AG10803 (cell line): Measurements from ENCODE around the gene LRWD1.
"Not testable (repeated sequence)": the region's sequence is repeated elsewhere in the genome, so short reads cannot be mapped to it uniquely, and the experiment has no call there.

Source experiments
- DNase-seq: peaks from one replicate; pipeline ENCODE4 v3.0.0; 2010; ENCODE audit warnings: low read depth
- H3K4me3 ChIP-seq: 2 replicates; pipeline ENCODE4 v1.5.1; 2011; ENCODE audit warnings: mild to moderate bottlenecking, low read length, control low read depth
- TF ChIP-seq, protein P1 (sequence below): conservative IDR thresholded peaks from 2 replicates; pipeline ENCODE4 v1.5.1; 2011; ENCODE audit warnings: mild to moderate bottlenecking, low read length, control low read depth, inconsistent platforms

Gene LRWD1

DNA sequence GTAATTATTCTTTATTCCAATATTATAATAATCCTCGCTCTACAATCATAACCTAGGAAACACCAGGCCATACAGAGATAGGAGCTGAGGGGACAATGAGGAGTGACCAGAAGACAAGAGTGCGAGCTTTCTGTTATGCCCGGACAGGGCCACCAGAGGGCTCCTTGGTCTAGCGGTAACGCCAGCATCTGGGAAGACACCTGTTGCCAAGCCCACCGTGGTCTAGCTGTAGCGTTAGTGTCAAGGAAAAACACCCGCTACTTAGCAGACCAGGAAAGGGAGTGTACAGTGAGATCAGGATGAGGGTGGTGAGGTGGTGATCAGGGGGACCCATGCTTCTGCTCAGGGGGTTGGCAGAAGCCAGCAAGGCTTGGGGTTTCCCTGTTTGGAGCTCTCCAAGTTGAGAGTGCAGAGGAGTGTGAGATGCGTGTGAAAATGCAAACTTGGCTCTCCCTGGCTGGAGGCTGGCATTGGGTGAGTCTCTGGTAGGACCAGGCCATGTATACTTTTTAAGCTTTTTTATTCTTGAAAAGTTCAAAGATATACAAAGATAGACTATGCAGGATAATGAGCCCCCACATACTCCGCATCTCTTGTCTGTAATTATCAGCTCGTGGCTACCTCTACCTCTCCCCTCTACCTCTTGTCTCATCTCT lies 15.3 kb downstream of the LRWD1 start:
- TF ChIP-seq, protein P1, sequence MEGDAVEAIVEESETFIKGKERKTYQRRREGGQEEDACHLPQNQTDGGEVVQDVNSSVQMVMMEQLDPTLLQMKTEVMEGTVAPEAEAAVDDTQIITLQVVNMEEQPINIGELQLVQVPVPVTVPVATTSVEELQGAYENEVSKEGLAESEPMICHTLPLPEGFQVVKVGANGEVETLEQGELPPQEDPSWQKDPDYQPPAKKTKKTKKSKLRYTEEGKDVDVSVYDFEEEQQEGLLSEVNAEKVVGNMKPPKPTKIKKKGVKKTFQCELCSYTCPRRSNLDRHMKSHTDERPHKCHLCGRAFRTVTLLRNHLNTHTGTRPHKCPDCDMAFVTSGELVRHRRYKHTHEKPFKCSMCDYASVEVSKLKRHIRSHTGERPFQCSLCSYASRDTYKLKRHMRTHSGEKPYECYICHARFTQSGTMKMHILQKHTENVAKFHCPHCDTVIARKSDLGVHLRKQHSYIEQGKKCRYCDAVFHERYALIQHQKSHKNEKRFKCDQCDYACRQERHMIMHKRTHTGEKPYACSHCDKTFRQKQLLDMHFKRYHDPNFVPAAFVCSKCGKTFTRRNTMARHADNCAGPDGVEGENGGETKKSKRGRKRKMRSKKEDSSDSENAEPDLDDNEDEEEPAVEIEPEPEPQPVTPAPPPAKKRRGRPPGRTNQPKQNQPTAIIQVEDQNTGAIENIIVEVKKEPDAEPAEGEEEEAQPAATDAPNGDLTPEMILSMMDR: peak; percentile 33
- not testable (repeated sequence) for DNase-seq, H3K4me3 ChIP-seq

DNA sequence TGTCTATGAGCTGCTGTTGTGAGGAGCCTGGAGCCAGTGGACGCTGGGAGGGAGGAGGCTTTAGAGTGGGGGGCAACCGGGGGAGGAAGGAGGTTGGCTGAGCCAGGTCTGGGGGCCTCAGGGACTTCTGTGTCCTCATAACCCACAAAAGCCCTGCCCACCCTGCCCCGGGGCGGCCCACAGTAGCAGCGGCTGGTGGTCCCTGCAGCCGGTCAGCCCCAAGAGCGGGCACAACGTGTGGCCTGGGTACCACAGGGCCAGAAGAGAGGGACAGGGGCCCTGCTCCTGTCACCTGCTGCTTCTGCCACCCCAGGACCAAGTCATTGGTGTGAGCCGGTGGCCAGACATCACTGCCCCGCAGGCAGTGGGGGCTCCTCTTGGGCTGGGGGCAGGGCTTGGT lies 17.2 kb downstream of the LRWD1 start:
- not testable (repeated sequence) for H3K4me3 ChIP-seq, DNase-seq

DNA sequence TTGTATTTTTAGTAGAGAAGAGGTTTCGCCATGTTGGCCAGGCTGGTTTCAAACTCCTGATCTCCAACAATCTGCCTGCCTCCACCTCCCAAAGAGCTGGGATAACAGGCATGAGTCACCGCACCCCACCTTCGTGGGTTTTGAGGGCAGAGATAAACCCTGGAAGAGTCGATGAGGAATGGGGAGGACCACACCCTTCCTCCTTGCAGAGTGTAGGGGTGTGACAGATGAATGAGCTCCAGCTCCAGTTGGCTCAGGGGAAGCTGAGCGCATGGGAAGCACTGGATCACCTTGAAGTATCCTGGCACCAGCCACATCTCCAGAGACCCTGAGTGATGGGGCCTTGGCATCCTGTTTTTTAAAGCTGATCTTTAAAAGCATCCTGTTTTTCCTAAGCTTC lies 19.5 kb downstream of the LRWD1 start:
- not testable (repeated sequence) for H3K4me3 ChIP-seq, DNase-seq

DNA sequence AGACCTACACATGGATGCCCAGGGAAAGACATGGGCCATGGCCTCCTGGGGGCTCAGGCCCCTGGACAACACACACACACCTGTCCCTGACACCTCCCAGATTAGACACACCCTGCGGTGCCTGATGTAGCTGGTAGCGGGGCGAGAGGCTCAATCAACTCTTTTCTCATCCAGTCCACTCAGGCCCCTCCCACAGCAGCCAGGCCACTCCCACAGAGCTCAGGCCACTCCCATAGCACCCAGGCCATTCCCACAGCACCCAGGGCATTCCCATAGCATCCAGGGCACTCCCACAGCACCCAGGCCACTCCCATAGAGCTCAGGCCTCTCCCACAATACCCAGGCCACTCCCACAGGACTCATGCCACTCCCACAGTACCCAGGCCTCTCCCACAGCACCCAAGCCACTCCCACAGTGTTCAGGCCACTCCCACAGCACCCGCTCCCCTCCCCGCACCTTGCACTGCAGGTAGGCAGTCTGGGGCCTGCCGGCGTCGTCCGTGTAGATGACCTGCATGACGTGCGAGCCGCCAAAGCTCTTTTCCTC lies 25.8 kb downstream of the LRWD1 start:
- not testable (repeated sequence) for H3K4me3 ChIP-seq, DNase-seq

DNA sequence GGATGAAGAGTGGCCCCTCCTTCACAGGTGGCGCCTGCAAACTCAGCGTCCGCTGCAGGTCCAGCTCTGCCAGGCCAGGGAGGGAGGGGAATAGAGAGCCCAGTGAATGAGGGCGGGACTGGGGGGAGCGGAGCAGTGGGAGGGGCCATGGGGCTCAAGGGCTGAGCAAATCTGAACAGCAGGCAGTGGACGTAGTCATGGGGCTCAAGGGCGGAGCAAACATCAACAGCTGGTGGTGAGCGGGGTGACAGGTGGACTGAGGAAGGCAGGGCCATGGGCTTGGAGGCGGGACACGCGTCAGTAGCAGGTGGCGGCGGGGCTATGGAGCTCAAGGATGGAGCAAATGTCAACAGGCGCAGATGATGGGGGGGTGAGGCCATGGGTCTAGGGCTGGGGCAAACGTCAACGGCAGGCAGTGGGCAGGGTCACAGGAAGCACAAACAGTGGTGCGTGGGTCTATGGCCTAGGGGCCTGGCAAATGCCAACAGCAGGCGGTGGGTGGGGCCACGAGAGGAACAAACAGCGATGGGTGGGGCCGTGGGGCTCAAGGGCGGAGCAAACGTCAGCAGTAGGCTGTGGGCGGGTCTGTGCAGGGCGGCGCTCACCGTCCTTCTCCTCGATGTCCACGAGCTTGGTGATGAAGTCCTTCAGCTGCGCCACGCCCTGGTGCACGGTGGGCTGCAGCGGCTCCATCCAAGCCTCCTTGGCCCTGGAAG lies 28.6 kb downstream of the LRWD1 start:
- not testable (repeated sequence) for H3K4me3 ChIP-seq, DNase-seq

DNA sequence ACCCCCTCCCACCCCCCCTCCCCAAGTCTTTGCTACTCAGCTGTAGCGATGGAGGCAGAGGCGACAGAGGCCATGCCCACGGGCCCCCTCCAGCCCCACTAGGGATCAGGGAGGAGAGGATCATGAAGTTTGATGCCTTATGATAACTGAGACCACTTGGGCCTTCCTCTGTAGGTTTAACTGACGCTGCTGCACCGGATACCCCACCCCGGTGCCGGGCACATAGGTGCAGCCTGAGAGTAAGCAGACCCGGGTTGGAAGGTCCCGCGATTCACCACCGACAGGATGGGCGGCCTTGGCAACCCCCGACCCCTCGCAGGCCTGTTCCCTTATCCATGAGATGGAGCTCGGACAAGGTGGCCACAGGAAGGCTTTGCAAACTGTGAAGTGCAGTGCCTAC lies 29.2 kb downstream of the LRWD1 start:
- not testable (repeated sequence) for DNase-seq, H3K4me3 ChIP-seq

DNA sequence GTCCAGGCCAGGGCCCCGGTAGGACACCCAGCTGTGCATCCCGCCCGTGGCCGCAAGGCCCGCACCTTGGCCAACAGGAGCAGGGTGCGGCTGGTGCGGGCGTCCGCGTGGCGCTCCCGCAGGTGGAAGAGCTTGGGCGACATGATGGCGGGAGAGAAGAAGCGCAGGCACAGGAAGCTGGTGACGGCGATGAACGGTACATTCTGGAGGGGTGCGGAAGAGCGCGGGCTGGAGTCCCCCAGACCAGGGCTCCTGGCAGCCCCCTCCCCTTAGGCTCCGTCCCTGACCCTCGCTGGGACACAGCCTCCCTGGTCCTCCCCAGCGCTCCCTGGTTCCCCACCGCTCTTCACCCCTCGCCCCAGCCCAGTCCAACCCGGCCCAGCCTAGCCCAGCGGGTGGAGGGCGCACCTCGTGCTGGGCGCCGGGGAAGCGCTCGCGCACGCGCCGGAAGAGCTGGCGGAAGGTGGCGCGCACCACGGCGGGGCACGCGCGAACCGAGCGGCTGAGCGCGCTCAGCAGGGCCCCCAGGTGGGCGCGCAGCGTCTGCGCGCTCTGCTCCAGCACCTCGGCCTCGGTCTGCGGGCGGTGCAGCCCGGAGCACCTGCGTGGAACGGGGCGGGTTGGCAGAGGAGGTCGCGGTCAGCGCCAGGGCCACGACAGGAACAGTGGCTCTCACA lies 29.8 kb downstream of the LRWD1 start:
- not testable (repeated sequence) for DNase-seq, H3K4me3 ChIP-seq

DNA sequence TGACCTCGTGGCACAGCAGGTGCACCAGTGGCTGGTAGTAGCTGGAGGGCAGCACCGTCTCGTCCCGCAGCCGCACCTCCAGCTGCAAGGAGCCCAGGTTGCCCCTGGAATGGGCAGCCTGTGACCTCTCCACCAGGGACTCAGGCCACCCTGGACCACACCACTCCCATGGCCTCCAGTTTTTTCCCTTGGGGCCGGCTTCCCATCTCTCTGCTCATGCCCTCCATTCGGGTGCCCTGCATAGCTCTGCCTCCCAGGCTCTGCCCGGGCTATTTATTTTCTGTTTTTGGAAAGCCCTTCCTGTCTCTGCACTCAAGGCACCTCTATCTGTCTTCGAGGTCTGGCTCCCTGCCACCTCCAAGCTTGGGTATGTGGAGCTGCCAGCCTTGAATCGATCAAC lies 32.1 kb downstream of the LRWD1 start:
- DNase-seq, H3K4me3 ChIP-seq: not testable (repeated sequence)

DNA sequence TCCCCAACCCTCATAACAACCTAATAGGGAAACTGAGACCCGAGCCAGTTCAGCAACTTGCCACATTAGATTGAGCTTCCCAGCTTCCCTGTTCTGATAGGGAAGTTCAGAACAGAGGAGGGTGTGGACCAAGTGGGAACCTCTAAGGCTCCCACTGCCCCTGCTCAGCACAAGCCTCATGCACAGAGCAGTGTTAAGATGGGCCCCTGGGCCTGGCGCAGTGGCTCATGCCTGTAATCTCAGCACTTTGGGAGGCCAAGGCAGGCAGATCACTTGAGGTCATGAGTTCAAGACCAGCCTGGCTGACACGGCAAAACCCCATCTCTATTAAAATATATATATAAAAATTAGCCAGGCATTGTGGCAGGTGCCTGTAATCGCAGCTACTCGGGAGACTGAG lies 32.5 kb downstream of the LRWD1 start:
- not testable (repeated sequence) for H3K4me3 ChIP-seq, DNase-seq

DNA sequence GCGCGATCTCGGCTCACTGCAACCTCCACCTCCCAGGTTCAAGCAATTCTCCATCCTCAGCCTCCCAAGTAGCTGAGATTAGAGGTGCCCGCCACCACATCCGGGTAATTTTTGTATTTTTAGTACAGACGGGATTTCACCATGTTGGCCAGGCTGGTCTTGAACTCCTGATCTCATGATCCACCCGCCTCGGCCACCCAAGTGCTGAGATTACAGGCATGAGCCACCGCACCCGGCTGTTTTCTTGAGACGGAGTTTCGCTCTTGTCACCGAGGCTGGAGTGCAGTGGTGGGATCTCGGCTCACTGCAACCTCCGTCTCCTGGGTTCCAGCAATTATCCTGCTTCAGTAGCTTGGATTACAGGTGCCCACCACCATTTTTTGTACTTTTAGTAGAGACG lies 33.5 kb downstream of the LRWD1 start:
- not testable (repeated sequence) for H3K4me3 ChIP-seq, DNase-seq

DNA sequence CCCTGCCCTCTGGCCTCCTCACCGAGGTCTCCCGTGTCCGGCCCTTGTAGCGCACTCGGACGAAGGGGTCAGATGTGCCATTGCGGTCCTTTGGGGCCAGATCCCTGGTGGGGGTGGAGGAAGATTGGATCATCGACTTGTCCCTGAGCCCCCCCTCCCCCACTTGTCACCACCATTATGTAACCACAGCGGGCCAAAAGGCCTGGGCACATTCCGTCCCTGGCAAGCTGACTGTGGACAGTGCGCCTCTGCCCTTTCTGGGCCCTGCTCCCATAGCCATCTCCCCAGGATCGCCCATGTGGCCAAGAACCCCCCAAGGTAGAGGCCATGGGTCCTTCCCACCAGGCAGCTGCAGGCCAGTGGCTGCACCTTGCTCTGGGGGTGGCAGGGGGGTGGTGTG lies 38.4 kb downstream of the LRWD1 start:
- DNase-seq: not testable (repeated sequence)

DNA sequence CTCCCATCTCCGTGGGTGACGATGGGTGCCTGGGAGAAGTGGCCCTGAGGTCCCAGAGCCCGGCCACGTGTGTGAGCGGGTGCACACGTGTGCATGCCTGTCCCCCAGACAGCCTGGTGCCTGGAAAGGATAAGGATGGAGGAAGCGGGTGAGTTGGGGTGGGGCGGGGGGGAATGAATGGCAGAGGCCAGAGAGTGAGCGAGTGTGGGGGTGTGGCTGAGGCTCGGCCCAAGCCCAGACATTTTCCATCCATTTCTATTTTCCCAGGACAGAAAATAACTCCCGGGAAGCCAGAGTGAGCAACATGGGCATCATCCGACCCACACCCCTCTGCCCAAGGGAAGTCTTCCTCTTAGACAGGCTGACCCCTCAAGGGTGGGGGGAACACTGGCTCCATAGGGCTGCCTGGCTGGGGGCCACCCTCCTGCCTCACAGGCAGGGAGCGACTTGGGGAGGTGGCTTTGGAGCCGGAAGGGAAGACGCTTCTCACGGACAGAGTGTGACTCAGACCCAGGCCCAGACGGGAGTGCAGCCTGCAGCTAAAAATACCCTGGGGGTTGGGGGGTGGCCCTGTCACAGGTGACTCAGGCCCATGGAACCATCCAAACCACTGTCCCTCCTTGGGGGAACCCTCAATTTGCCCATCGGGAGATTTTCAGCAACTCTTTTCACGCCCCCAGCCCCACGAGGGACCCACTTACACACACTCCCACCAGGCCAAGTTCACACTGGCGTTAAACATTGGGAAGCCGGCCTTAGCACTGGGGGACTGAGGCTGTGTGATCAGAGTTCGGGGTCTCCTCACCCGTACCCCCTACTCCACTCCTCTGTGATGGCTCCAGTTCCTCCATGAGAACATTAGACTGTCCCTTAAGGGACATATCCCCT lies 40.8 kb downstream of the LRWD1 start:
- DNase-seq, H3K4me3 ChIP-seq: not testable (repeated sequence)

More for the DNA sequence above, 38.4 kb downstream of the LRWD1 start:
- not testable (repeated sequence) for H3K4me3 ChIP-seq

DNA sequence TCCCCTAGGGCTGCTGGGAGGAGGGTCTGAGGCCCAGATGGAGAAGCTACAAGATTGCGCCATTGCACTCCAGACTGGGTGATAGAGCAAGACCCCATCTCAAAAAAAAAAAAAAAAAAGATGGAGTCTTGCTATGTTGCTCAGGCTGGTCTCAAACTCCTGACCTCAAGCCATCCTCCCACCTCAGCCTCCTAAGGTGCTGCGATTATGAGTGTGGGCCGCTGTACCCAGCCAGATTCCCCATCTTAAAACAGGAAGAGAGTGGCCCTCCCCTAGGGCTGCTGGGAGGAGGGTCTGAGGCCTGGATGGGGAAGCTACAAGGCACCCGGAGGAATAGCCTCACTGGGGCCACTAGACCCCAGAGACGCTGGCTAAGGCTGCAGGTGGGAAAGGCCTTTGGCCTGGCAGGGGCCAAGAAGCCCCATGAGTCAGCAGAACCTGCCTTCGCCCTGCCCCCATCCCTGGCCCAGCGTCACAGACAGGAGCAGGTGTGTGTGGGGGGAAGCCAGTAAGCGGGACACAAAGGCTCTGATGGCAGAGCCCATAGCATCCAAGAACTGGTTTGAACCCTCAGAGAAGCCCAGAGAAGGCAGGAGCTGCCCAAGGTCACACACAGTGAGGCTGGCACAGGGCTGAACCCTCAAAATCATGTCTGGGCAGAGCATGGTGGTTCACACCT lies 42.8 kb downstream of the LRWD1 start:
- H3K4me3 ChIP-seq, DNase-seq: not testable (repeated sequence)

DNA sequence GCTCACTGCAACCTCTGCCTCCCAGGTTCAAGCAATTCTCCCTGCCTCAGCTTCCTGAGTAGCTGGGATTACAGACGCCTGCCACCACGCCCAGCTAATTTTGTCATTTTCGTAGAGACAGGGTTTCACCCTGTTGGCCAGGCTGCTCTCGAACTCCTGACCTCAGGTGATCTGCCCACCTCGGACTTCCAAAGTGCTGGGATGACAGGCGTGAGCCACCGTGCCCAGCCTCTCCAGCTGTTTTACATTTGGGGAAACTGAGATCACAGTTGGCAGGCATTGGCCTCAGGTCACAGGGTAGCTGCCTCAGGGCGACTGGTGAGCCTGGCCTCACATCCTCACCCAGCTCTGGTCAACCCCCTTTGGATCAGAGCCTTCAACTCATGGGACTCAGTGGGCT lies 45.8 kb downstream of the LRWD1 start:
- not testable (repeated sequence) for DNase-seq, H3K4me3 ChIP-seq

DNA sequence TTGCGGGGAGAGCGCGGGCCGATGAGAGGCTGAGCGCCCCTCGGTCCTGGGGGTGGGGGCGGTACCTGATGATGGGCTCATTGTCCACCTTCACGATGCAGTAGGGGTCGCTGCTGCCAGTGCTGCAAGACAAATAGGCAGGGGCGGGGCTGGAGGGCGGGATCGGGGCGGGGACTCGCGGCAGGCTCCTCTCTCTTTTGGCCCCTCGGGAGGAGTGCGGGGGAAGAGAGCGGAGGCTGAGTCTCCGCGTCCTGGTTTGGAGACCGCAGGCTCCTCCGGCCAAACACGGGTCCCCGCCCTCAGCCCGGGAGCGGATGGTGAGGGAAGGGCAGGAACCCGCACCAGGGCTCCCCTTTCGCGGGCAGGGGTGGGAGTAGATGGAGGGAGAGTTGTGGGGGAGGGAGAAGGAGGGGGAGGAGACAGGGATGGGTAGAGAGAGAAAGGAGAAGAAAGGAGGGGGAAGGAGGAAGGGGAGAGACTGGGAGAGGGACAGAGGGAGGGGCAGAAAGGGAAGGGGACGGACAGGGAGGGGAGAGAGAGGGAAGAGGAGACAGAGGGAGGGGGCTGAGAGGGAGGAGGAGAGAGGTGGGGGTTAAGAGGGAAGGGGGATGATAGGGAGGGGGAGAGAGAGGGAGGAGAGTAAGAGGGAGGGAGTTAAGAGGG lies 47.2 kb downstream of the LRWD1 start:
- not testable (repeated sequence) for DNase-seq

DNA sequence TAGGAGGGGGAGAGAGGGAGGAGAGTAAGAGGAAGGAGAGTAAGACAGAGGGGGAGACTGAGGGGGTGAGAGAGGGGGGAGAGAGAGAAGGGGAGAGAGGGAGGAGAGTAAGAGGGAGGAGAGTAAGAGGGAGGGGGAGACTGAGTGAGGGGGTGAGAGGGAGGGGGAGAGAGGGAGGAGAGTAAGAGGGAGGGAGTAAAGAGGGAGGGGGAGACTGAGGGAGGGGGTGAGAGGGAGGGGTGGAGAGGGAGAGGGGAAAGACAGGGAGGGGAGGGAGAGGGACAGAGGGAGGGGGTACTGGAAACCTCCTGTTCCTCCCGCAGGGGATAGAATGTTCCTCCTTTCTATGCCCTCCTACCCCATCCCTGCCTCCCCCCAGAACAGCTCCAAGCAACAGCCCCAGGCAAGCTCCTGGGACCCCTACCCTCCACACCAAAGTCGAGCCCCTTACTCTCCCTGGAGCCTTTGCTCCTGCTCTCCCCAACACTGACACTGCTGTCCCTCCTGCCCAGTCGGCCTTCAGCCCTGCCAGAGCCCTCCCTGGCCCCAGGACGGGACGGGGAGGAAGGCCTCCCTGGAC lies 47.9 kb downstream of the LRWD1 start:
- peak; percentile 61 for DNase-seq
- peak overlapping the region; percentile 53 for H3K4me3 ChIP-seq

More for the DNA sequence above, 47.2 kb downstream of the LRWD1 start:
- H3K4me3 ChIP-seq: not testable (repeated sequence)
